Ureter (tissue), 1 donor: Measurements from ENCODE around the gene XPO1. TPM values are rescaled to one million over a fixed set of nuclear protein-coding genes. Genes with fewer than 3 reads are reported as not detected.
"Not testable (repeated sequence)": the region's sequence is repeated elsewhere in the genome, so short reads cannot be mapped to it uniquely, and the experiment has no call there.

Source experiments
- DNase-seq: peaks from one replicate; pipeline ENCODE4 v3.0.0-alpha.2; 2020; ENCODE audit warnings: low spot score
- total RNA-seq: library from RNA; stranded (reverse); gene quantifications from one replicate; pipeline ENCODE4 v1.2.4, GENCODE V29; 2023
- donor health status: DM: yes; HTN: yes; CAD: no.

Gene XPO1
- 201 TPM for total RNA-seq

DNA sequence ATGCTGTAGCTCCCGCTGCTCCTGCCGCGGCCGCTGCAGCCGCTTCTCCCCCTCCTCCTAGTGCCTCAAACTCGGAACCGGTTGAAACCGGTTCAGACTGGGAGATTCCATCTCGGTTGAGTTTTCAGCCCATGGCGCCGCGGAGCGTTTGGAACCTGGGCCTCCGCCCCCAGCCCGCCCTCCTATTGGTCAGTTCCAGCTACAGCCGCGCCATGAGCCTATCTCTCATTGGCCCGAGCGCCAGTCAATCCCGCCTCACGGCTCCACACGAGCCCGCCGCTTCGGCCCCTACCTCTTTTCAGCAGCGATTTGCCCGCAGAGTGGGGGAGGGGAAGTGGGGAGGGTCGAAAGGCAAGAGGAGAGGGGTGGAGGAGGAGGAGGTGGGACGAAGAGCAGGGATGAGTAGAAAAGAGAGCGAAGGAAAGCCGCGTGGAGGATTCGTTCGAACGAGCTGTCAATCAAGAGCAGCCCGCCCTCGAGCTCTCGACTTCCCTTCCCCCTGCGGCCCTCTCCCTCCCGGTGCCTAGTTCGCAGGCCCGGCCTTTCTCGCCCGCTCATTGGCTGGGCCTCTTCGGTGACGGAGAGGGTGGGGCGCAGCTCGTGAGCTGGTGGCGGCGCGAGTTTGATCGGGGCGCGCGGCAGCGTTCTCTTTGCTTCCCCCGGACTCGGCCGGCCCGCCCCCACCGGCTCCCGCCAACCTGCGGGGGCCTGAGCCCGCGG is at the start of gene XPO1:
TSS of gene XPO1 (minus strand) at position 157 of the 720 bp plus-strand sequence. CDS start 4,459 bp downstream, outside the sequence.
- DNase-seq = peak; percentile 100

- not testable (repeated sequence) for DNase-seq
Measured at GRCh38 chr2:61586928-61587327, 48.8 kb upstream of the XPO1 start.

DNA sequence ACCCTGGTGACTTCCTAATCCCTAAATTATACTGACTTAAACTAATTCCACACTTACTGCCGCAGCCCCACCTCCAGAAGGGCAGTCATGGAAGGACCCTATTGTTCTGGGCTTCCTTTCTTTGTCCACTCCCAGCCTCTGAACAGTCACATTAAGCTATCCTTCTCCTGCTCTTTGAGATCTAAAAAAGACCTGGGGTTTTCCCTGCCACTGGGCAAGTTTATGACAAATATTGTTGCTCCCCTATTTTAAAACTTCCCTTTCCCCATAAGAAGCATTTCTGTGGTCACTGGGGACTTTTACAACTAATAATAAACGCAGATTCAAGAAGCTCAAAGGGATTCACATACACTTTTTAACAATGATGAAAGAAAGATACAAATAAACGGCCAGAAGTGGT is 47.2 kb upstream of the XPO1 start:
- DNase-seq = no peak

DNA sequence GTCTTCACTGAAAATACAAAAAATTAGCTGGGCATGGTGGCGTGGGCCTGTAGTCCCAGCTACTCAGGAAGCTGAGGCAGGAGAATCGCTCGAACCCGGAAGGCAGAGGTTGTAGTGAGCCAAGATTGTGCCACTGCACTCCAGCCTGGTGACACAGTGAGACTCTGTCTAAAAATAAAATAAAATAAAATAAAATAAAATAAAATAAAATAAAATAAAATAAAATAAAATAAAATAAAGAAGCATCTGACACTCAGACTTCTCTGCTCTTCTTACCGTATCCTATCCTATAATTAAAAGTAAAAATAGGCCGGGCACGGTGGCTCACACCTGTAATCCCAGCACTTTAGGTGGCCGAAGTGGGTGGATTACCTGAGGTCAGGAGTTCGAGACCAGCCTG is 46.2 kb upstream of the XPO1 start:
- not testable (repeated sequence) for DNase-seq

- DNase-seq = no peak
Measured at GRCh38 chr2:61582165-61582564, 44.0 kb upstream of the XPO1 start.

DNA sequence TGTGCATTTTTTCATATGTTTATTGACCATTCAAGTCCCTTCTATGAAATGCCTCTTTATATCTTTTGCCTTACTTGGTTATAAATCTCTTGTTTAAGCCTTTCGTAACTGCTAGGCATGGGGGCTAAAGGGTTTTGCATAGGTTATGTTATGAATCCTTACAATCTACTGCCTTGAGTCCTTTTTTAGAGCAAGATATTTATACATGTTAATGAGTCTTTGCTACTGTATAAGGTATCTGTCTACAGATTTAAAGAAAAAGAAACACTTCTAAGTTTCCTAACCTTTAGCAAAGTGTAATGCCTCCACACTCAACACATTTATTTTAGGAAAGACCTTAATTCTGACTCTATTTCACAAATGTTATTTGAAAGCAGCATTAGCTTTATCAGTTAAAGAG is 43.6 kb upstream of the XPO1 start:
- DNase-seq = no peak

DNA sequence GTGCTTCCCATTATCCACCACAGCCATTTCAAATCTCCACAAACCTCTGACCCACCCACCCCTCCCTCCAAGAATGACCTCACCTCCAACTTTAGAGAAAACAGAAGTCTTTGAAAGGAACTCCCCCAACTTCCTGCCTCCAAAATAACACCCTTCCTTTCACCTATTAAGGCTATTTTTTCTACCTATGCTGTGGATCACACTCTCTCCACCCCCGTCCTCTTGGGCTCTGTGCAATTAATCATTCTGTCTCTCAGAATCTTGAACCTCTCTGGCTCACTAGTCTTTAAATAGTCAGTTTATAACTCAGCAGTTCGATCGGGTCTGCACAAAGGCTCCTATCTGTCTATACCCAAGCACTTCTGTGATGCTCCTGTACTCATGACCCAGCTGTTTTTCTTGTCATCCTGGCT is 37.3 kb upstream of the XPO1 start:
- no peak for DNase-seq

DNA sequence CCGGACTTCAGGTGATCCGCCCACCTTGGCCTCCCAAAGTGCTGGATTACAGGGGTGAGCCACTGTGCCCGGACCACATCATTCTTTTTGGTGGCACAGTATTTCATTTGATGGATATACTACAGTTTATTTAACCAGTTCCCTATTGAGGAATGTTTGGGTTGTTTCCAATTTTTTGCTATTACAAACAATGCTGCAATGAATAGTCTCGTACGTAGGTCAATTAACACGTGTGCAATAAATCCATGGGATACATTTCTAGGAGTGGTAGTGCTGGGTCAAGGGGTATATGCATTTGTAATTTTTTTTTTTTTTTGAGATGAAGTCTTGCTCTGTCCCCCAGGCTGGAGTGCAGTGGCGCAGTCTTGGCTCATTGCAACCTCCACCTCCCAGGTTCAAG is 28.4 kb upstream of the XPO1 start:
- no peak for DNase-seq

DNA sequence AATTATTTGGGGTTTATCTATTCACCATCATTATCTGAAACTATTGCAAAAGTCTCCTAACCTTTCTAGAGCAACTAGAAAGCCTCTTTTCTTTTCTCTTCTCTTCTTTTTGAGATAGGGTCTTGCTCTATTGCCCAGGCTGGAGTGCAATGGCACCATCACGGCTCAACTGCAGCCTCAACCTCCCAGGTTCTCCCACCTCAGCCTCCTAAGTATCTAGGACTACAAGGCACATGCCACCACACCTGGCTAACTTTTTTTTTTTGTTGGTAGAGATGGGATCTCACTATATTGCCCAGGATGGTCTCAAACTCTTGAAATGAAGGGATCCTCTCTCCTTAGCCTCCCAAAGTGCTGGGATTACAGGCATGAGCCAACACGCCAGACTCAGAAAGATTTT is 24.5 kb upstream of the XPO1 start:
- no peak for DNase-seq

DNA sequence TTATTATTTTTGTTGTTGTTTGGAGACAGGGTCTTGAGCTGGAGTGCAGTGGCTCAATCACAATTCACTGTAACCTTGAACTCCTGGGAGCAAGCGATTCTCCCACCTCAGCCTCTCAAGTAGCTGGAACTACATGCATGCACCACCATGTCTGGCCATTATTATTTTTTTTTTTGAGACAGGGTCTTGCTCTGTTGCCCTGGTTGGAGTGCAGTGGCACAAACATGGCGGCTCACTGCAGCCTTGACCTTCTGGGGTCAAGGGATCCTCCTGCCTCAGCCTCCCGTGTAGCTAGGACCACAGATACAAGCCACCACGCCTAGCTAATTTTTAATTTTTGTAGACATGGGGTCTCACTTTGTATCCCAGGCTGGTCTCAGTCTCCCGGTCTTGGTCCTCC is 20.0 kb upstream of the XPO1 start:
- no peak for DNase-seq

- no peak for DNase-seq
Measured at GRCh38 chr2:61557381-61557780, 19.2 kb upstream of the XPO1 start.

DNA sequence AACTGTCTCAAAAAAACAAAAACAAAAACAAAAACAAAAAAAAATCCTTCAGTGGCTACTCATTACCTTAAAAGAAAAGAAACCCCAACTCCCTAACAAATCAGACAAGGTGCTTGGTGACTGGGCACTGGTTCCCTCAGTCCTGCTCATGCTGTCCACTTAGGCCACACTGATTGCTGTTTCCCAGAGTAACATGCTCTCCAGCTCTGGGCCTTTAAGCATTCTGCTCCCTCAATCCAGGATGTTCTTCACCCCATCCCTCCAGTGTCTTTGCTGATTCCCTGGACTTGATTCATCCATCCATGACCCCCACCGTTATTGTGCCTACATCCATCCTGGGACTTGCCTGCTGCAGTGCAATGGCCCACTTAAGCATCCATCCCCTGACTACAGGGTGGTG is 16.4 kb upstream of the XPO1 start:
- no peak for DNase-seq

- DNase-seq = no peak
Measured at GRCh38 chr2:61550375-61551209, 12.4 kb upstream of the XPO1 start.

- DNase-seq = no peak
Measured at GRCh38 chr2:61549546-61549945, 11.4 kb upstream of the XPO1 start.

DNA sequence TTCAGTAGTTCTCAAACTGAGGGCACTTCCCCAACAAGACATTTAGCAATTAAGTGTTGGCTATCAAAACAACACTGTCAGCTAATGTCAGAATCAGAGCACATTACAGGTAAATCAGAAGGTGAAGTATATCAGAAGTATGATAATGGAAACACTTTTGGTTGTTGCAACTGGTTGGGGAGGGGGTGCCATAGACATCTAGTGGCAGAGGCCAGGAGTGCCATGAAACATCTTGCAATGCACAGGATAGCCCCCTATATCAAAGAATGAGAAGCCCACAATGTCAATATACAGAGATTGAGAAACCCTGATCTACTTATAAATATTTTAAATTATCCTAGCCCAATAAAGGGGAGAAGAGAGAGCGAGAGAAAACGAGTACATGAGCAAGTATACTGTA is 4.9 kb upstream of the XPO1 start:
- no peak for DNase-seq

DNA sequence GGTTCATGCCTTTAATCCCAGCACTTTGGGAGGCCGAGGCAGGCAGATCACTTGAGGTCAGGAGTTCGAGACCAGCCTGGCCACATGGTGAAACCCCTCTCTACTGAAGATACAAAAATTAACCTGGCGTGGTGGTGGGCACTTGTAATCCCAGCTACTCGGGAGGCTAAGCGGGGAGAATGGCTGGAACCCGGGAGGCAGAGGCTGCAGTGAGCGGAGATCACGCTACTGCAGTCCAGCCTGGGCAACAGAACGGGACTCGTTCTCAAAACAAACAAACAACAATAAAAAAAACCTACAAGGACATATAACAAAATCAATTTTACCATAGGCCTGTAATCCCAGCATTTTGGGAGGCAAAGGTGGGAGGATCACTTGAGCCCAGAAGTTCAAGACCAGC is 2.0 kb upstream of the XPO1 start:
- DNase-seq = not testable (repeated sequence)

DNA sequence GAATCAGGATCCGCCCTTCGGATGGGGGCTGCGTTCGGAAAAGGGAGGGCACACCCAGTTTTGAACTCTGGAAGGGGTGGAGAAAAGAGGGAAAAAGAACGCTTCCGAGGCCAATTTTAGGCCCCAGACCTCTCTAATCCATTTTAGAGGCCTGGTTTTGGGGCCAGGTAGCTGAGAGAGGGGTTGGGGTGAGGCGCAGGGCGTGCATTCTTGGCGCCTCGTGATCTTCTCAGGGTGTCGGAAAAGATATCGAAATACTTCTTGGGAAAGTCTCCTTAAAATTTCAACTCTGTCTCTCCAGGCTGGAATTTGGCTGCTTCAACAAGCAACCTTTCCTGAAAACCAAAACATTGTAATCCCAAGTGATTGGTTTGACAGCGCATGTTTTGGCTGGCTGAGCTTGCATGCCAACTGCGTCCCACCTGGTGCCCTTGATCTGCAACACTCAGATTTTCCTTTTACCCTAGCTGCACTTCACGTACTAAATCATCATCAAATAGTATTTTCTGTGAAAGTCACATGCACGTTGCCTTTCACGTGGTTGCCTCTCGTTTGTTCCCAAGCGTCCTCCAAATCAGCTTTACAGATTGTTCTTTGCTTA is 864 bp upstream of the XPO1 start:
- DNase-seq = peak; percentile 48

DNA sequence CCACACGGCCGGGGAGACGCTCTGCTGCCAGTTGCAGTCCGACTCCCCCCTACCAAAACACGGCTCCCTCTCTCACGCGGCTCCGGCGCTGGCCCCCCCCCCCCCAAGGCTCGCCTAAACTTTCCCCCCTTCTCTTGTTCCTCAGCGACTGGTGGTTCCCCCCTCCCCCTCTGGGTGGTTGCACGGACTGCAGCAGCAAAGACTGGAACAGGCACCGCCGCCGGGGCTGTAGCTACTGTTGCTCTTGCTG is 281 bp downstream of the XPO1 start:
- no peak for DNase-seq

DNA sequence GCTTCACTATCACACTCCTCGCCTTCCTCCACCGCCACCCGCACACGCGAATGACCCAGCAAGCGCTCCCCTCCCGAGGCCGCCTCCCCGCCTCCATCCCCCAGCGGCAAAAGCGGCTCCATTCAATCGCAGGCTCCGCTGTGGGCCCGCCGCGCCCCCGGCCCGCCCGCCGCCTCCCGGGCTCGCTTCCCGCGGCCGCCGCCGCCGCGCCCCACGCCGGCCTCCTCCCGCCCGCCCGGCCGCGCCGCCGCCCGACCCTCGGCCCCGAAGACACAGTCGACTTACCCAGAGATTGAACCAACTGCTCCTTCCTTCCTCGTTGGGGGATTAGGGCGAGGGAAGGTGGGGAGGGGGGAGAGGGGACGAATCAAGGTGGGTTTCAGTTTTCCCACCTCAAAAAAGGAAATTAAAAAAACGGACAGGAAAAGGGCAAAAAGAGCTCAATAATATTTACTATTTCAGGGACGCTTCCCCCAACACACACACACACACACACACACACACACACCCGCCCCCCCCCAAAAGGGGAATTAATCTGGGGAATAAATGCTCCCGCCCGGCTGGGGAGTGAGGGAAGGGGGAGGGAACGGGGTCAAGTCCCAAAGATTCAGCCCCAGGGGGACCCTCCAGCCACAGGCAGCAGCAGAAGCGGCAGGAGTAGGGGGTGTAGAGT is 743 bp downstream of the XPO1 start:
- no peak for DNase-seq

GRCh38 chr2:61536572-61537276 is 1.4 kb downstream of the XPO1 start:
- peak; percentile 89 for DNase-seq

DNA sequence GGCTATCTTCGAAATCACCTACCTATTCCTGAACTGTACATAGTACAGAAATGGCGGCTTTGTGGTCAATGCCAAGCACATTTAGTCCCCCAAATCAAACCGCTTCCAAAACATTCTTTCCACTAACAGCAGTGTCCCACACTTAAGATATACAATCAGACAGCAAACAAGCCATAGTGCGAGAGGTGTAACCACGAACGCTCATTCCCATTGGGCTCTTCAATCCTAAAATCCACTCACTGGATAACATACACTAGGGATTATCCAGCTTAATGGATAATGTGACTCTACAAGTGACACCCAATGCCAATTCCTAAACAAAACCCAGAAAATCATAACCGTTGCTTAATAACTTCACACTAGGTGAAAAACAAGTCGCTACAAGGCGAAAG is 2.0 kb downstream of the XPO1 start:
- DNase-seq = no peak

GRCh38 chr2:61535449-61535848 is 2.7 kb downstream of the XPO1 start:
- DNase-seq = no peak
